GM12801 (cell line): ENCODE results near the gene DSC2.

Source experiments
- CTCF ChIP-seq: IDR thresholded peaks from one replicate; pipeline ENCODE4 v1.5.1; 2011; ENCODE audit warnings: control low read depth; ENCODE audit not compliant: insufficient read length; ENCODE audit errors: extremely low read depth

Gene DSC2

GRCh38 chr18:31129398-31130115, 27.3 kb upstream of the DSC2 start:
- TF ChIP-seq CTCF, result no peak

GRCh38 chr18:31125878-31126277, 23.7 kb upstream of the DSC2 start:
- no peak for TF ChIP-seq CTCF

- TF ChIP-seq CTCF, result no peak
Measured at GRCh38 chr18:31120594-31120993, 18.4 kb upstream of the DSC2 start.

- no peak for TF ChIP-seq CTCF
Measured at GRCh38 chr18:31116853-31117595, 14.8 kb upstream of the DSC2 start.

GRCh38 chr18:31112804-31113203, 10.6 kb upstream of the DSC2 start:
- TF ChIP-seq CTCF, result no peak

- no peak for TF ChIP-seq CTCF
Measured at GRCh38 chr18:31105733-31106132, 3.5 kb upstream of the DSC2 start.

GRCh38 chr18:31104444-31104843, 2.2 kb upstream of the DSC2 start:
- no peak for TF ChIP-seq CTCF
